Activated naive CD8-positive, alpha-beta T cell treated with anti-CD3 and anti-CD28 coated beads for 36 hours (primary cell): ENCODE measurements around the gene FAM181A. TPM values are rescaled to one million over a fixed set of nuclear protein-coding genes. Genes with fewer than 3 reads are reported as not detected.

Source experiments
- DNase-seq: peaks from one replicate; pipeline ENCODE4 v3.0.0; 2021
- H3K27ac Mint-ChIP-seq: one replicate; pipeline ENCODE4 v1.8.0; 2022; ENCODE audit warnings: mild to moderate bottlenecking, moderate library complexity, mixed read lengths
- H3K27me3 Mint-ChIP-seq: one replicate; pipeline ENCODE4 v1.8.0; 2022; ENCODE audit warnings: mild to moderate bottlenecking, mixed read lengths
- H3K36me3 Mint-ChIP-seq: one replicate; pipeline ENCODE4 v1.8.0; 2021; ENCODE audit warnings: mild to moderate bottlenecking, mixed read lengths
- H3K4me1 Mint-ChIP-seq: one replicate; pipeline ENCODE4 v1.8.0; 2021; ENCODE audit warnings: mixed read lengths
- H3K4me3 Mint-ChIP-seq: one replicate; pipeline ENCODE4 v1.8.0; 2022; ENCODE audit warnings: mild to moderate bottlenecking, moderate library complexity, mixed read lengths
- H3K9me3 Mint-ChIP-seq: one replicate; pipeline ENCODE4 v1.8.0; 2022; ENCODE audit warnings: mixed read lengths
- total RNA-seq, 2 experiments: library from RNA; stranded (reverse); gene quantifications; one replicate each; pipeline ENCODE4 v1.2.3, GENCODE V29; 2021

The FAM181A gene
- total RNA-seq, 2 experiments from 2014 or later = not detected

DNA sequence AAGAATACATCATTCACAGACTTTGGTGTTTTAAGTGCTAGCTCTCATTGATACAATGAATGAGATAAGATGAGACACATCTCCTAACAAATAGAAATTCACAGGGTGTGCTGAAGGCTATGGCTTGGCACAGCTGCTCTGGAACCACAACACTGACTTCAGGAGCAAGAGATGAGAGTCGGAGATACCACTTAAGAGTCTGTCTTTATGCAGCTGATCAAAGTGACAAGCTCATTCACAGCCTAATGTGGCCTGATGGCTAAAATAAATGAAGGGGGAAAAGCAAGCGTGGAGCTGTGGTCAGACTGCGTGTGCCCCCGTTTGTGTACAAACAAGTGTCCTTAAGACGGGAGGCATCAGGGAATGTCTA, 29.7 kb upstream of the FAM181A start:
- no peak overlapping the region for H3K4me3 Mint-ChIP-seq
- DNase-seq = no peak
- no peaks in the 10 kb centered on the region for H3K36me3 Mint-ChIP-seq
- no peaks in the 10 kb centered on the region for H3K4me1 Mint-ChIP-seq
- no peak overlapping the region for H3K27ac Mint-ChIP-seq
- peaks cover 3% of the 10 kb centered on the region for H3K27me3 Mint-ChIP-seq
- H3K9me3 Mint-ChIP-seq = no peaks in the 10 kb centered on the region

DNA sequence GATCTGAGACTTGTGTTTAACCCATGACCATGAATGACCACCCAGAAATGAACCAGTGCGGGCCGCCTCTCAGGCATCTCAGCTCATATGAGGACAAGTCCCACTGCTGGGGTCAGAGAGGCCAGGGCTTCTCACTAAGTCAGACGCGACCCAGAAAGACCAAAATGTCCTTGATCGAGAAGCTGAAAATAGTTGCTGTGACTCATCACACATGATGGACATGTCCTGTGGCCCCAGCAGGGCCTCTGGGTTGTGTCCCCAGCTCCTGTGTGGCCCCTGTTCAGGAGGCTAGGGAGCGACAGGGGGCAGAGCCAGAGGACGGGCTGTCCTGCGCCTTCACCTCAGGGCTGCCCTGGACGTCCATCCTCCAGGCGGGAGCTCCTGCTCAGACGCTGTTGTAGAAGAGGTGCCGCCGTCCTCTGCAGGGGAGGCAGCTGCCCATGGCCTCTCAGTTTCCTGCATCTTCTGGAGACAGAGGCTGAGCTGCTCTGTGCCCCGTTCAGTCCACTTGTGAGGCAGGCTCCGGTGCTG, 29.0 kb upstream of the FAM181A start:
- H3K27ac Mint-ChIP-seq = no peak overlapping the region
- no peak overlapping the region for H3K4me3 Mint-ChIP-seq
- no peaks in the 10 kb centered on the region for H3K9me3 Mint-ChIP-seq
- DNase-seq = no peak
- peaks cover 6% of the 10 kb centered on the region for H3K27me3 Mint-ChIP-seq
- no peaks in the 10 kb centered on the region for H3K4me1 Mint-ChIP-seq
- H3K36me3 Mint-ChIP-seq = no peaks in the 10 kb centered on the region

DNA sequence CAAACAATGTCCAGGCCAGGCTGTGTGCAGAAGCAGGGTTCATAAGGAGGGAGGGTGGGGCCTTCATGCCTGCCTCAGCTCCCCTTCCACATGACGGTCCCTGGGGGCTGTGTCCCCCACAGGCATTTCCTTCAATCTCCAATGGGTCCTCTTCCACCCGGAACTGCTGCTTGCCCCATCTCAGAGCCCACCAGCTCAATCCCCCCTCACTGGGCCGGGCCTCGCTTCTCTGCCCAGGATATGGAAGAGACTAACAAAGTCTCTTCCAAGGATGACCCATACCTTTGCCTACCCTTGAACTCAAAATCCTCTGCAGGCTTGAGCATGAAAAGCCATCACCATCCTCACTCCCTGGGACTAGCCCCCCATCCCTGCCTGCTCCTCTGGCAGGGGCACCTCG, 28.4 kb upstream of the FAM181A start:
- Mint-ChIP-seq H3K36me3 (no peaks in the 10 kb centered on the region), H3K4me3 (no peak overlapping the region), H3K9me3 (no peaks in the 10 kb centered on the region), H3K27ac (no peak overlapping the region), H3K27me3 (peaks cover 12% of the 10 kb centered on the region), H3K4me1 (no peaks in the 10 kb centered on the region)
- DNase-seq = no peak

DNA sequence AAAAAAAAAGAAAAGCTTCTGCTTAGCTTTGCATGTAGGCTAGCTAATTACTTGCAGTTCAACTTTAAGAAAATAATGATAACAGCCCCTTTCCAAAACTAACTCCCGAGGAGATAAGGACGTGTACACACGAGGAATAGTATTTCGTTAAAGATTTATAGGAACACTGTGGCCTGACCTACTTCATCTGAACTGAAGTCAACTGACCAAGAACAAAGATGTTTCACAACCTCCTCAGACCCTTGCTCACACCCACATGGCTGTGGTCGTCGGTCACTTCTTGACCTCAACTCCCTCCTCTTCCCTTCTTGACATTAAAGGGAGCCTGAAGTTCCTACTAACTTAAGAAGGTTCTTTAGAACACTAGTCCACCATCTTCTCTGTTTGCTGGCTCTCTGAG, 25.3 kb upstream of the FAM181A start:
- no peak overlapping the region for H3K27ac Mint-ChIP-seq
- DNase-seq = no peak
- peaks cover 19% of the 10 kb centered on the region for H3K27me3 Mint-ChIP-seq
- no peaks in the 10 kb centered on the region for H3K36me3 Mint-ChIP-seq
- H3K4me1 Mint-ChIP-seq = no peaks in the 10 kb centered on the region
- no peak overlapping the region for H3K4me3 Mint-ChIP-seq
- H3K9me3 Mint-ChIP-seq = no peaks in the 10 kb centered on the region

DNA sequence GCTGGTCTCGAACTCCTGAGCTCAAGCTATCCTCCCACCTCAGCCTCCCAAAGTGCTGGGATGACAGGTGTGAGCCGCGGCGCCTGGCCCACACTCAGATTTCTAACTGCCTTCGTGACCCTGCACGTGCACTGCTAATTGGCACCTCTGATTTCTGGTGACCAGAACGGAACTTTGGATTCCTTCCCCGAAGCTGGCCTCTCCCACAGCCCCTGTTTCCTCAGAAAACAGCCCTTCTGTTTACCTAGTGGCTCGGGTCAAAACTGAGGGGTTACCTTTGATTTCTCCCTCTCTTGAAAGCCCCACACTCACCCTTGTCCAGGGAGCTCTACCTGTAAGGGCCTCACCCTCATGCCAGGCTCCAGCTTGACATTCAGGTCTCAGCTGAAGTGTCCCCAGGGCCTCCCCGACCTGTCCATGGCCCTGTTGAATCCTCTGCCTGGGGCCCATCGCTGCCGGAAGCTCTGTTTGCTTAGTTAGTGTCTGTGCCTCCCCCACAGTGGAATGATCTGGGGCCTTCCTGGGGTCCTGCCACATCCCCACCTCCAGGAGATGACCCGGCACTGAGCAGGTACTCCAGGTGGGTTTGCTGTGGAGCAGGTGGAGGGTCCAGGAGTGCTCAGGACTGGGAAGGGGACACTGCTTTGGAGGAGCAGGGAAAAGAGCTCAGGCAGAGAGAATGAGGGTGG, 24.4 kb upstream of the FAM181A start:
- Mint-ChIP-seq H3K27me3 (peaks cover 19% of the 10 kb centered on the region), H3K36me3 (no peaks in the 10 kb centered on the region), H3K9me3 (no peaks in the 10 kb centered on the region), H3K27ac (no peak overlapping the region), H3K4me1 (no peaks in the 10 kb centered on the region), H3K4me3 (no peak overlapping the region)
- DNase-seq = no peak

DNA sequence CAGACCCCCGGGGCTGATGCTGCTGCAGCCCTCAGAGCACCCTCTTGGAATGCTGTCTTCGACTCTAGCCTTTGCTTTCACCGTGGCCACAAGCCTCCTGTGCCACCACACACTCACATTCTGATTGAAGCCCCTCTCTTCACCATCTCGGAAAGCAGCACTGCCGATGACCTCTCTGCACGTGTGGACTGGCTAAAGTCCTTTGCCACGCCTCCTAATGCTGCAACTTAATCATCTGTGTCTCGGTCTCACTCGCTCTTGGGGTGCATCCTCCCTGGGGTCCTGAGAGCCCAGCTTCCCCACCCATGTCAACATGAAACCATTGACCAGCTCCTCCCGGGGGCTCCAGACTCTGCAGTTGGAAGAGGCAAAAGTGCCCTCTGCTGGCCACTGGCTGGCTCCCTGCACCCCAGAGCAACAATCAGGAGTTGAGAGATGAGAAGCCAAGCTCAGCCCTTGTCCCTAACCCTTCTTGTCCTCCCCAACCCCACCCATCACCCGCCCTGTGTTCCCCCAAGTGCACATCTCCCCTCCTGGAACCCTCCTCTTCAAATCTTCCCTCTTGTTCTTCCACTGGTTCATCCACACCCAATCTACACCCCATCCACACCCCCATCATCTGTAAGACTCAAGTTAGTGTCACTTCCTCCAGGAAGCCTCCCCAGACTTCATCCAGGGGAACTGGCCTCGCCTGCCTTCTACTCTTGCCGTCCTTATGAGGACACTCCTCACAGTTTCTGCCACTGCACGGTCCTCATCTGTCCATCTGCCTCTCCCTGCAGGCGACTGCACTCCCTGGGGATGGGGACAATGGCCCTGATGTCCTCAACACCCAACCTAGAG, 23.6 kb upstream of the FAM181A start:
- Mint-ChIP-seq H3K4me1 (no peaks in the 10 kb centered on the region), H3K27ac (no peak overlapping the region), H3K4me3 (no peak overlapping the region), H3K36me3 (no peaks in the 10 kb centered on the region), H3K27me3 (peaks cover 19% of the 10 kb centered on the region), H3K9me3 (no peaks in the 10 kb centered on the region)
- DNase-seq = no peak

DNA sequence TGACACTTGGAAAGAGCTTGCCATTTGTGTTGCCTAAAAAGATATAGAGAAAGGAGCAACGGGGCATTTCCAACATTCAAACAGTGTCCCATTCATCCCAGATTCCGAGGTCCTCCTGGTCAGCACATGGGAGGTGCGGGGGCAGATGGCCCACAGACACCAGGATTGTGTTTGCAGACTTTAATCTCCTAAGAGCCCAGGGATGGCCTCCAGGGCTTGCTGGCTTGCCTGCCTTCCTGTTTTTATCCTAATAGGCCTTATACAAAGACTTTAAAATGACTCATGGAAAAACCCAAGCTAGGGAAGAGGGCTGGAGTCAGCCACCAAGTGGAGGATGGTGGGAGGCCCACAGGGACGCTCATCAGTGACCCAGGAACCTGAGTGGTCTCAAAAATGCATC, 21.5 kb upstream of the FAM181A start:
- H3K27ac Mint-ChIP-seq = no peak overlapping the region

DNA sequence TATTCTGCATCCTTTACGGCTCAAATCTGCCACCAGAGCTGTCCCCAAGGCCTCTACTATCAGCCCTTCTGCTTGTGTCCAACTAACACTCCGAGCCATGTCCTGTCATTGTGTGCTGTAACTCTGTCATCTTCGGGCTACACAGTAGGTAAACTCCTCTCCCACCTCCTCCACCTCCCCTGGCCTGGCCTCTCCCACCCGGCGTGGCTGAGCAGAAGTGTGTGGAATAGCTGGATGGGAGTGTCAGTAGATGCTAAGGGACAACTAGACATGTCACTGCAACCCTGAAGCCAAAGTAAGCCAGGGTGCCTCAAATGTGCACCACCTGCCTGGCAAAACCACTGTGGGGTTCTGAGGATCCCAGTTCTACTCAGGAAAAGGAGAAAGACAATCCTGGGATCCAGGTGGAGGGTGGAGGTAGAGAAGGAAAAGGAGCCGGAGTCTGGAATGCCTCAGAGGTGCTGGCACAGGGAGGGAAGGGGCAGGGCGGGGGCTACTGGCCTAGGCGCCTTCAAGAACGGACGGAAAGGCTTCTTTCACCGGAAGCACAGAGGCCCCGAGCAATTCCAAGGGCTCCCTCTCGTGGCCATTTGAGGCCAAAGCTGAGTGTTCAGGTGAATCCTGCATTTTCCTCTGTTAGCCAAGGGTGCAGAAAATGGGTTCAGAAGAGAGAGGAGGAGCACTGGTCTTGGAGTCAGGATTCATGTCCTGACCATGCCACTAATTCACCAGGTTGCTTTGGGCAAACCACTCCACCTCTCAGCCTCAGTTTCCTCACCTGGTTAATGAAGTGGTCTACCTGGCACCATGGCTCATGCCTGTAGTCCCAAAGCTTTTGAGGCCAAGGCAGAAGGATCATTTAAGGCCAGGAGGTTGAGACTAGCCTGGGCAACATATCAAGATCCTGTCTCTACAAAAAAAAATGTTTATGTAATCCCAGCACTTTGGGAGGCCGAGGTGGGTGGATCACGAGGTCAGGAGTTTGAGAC, 20.5 kb upstream of the FAM181A start:
- Mint-ChIP-seq H3K36me3 (no peaks in the 10 kb centered on the region), H3K4me1 (no peaks in the 10 kb centered on the region), H3K4me3 (no peak overlapping the region), H3K27me3 (peaks cover 19% of the 10 kb centered on the region), H3K9me3 (no peaks in the 10 kb centered on the region), H3K27ac (no peak overlapping the region)
- peak; percentile 58 for DNase-seq

More for the DNA sequence above, 21.5 kb upstream of the FAM181A start:
- Mint-ChIP-seq H3K36me3 (no peaks in the 10 kb centered on the region), H3K4me3 (no peak overlapping the region), H3K9me3 (no peaks in the 10 kb centered on the region), H3K4me1 (no peaks in the 10 kb centered on the region), H3K27me3 (peaks cover 19% of the 10 kb centered on the region)
- DNase-seq = no peak

DNA sequence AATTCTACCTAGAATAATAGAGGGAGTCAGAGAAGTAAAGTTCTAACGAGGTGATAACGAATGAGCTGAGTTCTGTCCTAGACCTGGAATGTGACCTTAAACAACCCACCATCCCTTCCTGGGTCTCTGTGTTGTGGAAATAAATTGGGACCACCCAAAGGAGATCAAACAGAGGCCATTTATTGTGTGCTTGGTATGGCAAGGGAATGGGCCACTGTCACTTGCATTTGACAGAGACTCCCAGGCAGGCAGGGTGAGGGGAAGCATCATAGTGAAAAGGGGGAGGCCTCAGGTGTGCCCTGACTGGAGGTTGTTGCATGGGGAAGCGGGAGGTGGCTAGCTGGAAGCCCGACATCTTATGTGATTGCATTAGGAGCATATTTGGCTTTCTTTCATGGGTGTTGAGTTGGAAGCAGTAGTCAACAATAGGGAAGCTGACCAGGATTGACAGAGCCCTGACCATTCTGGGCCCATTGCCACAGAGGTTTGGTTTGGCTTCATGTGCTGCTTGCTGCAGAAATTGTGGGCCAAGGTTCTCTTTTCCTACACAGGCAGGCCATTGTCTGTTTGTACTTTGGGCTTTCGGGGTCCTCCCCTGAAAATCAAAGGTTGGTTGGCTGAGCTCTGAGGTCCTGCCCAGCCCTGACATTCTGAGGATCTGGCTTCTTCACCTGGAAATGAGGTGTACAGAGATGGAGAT, 17.6 kb upstream of the FAM181A start:
- H3K27me3 Mint-ChIP-seq = no peaks in the 10 kb centered on the region
- peaks cover 5% of the 10 kb centered on the region for H3K9me3 Mint-ChIP-seq
- no peaks in the 10 kb centered on the region for H3K4me1 Mint-ChIP-seq
- H3K27ac Mint-ChIP-seq = no peak overlapping the region
- no peaks in the 10 kb centered on the region for H3K36me3 Mint-ChIP-seq
- DNase-seq = no peak
- no peak overlapping the region for H3K4me3 Mint-ChIP-seq

DNA sequence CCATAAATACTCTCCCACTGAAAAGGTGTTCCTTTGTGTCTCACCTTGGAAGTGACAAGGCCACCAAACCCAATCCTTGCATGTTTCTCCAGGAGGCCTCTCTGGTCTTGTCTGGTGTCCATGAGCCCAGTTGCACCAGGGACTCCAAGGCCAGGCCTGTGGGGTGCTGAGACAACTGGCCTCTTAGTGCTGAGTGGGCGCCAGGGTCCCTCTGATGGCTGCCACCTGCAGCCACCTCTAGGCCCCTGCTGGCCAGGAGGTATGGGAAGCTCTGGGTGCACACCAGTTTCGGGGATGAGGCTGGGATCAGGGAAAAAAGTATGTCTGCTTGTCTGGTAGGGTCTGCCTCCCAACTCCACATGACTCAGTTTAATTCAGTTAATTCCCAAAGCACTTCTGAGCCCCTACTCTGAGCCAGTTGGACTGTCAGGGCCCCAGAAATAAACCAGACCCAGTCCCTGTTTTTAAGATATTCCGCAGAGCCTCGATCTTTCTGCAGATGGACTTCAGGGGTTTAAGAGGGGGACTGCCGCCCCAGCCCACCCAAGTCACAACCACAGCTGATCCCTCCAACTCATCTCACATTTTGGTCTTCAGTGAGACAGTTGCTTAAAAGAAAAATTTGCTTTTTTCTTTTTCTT, 15.0 kb upstream of the FAM181A start:
- H3K4me3 Mint-ChIP-seq = no peak overlapping the region
- no peaks in the 10 kb centered on the region for H3K36me3 Mint-ChIP-seq
- peaks cover 5% of the 10 kb centered on the region for H3K9me3 Mint-ChIP-seq
- H3K27me3 Mint-ChIP-seq = no peaks in the 10 kb centered on the region
- H3K27ac Mint-ChIP-seq = no peak overlapping the region
- DNase-seq = no peak
- no peaks in the 10 kb centered on the region for H3K4me1 Mint-ChIP-seq

DNA sequence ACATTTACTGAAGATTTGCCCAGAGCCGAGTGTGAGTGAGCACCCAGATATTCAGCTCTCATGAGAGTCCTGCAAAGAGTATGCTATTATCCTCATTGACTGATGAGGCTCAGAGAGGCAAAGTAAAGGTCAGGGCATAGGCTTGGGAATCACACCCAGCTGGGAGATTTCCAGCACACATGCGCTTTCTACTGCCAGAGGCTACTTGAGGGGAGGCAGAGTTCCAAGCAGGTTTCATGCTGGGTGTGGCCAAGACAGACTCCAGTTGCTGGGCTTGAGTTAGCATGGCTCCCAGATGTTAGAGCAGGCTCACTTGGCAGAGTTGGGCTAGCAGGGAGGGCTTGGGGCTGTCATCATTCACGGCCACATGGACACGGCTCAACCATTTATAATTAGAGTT, 14.4 kb upstream of the FAM181A start:
- no peak overlapping the region for H3K4me3 Mint-ChIP-seq
- H3K36me3 Mint-ChIP-seq = no peaks in the 10 kb centered on the region
- DNase-seq = no peak
- H3K27me3 Mint-ChIP-seq = no peaks in the 10 kb centered on the region
- H3K9me3 Mint-ChIP-seq = peaks cover 5% of the 10 kb centered on the region
- no peak overlapping the region for H3K27ac Mint-ChIP-seq
- no peaks in the 10 kb centered on the region for H3K4me1 Mint-ChIP-seq

DNA sequence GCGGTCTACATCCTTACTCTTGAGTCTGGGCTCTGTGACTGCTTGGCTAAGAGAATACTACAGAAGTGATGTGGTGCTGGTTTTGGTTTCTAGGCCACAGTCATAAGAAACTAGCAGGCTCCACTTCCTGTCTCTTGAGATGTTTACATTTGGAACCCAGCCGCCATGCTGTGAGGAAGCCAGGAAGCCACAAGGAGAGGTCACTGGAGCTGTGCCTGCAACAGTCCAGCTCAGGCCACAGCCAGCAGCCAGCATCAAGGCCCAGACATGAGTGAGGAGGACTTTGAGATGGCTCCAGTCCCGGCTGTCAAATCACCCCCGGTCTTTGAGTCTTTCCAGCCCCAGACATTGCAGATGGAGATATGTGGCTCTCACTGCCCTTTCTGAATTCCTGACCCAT, 12.9 kb upstream of the FAM181A start:
- Mint-ChIP-seq H3K9me3 (peaks cover 5% of the 10 kb centered on the region), H3K27ac (no peak overlapping the region), H3K4me3 (no peak overlapping the region), H3K36me3 (no peaks in the 10 kb centered on the region), H3K4me1 (no peaks in the 10 kb centered on the region), H3K27me3 (peaks cover 3% of the 10 kb centered on the region)
- DNase-seq = no peak

DNA sequence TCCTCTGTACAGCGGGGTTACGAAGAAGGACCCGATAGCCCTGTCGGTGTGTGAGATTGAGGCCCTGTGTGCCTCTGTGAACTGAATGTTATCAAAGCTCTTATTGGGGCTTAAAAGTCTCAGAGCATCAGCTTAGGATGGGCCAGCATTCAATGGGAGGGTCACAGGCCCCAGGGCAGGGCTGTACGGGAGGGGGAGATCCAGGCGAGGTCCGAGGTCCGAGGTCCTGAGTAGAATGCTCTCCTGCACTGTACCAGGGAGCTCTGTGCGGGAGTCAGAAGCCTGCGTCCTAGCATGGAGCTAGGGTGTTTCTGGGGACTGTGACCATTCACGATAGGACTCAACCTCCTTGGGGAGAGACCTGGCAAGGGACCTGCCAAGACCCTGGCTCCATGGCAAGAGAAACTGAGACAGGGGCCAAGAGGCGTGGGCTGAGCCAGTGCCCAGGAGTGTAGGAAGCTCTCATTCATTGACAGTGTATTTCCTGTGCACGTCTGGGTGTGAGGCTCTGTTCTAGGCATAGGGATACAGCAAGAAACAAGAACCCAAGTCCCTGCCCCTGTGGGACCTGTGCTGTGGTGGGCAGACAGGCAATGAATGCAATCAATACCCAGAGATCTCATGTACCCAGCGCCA, 12.0 kb upstream of the FAM181A start:
- Mint-ChIP-seq H3K27ac (no peak overlapping the region), H3K4me1 (no peaks in the 10 kb centered on the region), H3K36me3 (no peaks in the 10 kb centered on the region), H3K9me3 (peaks cover 8% of the 10 kb centered on the region), H3K4me3 (no peak overlapping the region), H3K27me3 (peaks cover 3% of the 10 kb centered on the region)
- DNase-seq = no peak

DNA sequence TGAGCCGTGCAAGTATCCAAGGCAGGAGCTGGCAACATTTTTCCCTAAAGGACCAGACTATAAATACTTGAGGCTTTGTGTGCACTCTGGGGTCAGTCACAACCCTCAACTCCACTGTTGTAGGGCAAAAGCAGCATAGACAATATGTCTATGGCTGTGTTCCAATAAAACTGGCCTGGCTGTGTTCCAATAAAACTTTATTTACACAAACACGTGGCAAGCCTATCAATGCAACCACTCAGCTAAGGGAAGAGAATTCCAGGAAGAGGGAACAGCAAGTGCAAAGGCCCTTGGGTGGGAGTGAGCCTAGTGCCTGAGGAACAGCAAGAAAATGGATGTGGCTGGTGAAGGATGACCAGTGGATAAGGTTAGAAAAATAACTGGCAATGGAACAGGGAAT, 11.3 kb upstream of the FAM181A start:
- no peak overlapping the region for H3K27ac Mint-ChIP-seq
- no peak for DNase-seq
- no peaks in the 10 kb centered on the region for H3K36me3 Mint-ChIP-seq
- H3K27me3 Mint-ChIP-seq = peaks cover 3% of the 10 kb centered on the region
- peaks cover 8% of the 10 kb centered on the region for H3K9me3 Mint-ChIP-seq
- no peak overlapping the region for H3K4me3 Mint-ChIP-seq
- H3K4me1 Mint-ChIP-seq = no peaks in the 10 kb centered on the region
